Measurements from ENCODE around the gene GLIPR2. TPM values are rescaled to one million over a fixed set of nuclear protein-coding genes. Genes with fewer than 3 reads are reported as not detected.
A peak's percentile ranks its signal among the peaks of the same experiment; 100 is the strongest.

GLIPR2 gene
- polyA plus RNA-seq, 1 experiment = 115 TPM

DNA sequence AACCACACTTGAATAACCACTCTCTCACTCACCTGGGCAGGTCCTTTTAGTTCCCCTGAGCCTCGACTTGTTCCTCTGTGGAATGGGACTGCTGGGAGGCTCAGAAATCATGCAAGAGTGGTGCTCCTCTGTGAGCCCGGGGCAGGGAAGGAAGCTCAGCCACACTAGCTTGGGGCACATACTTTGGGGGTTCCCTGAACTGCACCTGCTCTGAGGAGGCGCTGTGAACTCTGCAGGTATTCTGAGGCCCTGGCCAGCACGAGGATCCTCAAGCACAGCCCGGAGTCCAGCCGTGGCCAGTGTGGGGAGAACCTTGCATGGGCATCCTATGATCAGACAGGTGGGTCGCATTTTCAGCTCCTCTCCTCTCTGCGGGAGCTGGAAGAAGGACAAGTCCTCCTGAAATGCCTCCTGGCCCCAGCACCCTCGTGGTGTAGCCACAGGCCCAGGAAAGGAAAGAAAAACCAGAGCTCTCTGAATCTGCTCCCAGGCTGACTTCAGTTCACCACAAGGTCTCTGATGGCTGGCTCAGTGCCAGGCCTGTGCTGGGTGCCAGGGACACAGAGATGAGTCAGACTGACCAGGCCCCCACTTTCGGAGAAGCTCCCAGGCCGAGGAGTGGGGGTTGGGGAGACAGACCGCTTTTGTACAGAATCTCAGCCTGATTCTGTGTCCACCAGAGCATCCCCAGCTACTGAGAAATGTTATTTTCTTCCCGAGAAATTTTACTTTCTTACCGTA is 11.9 kb downstream of the GLIPR2 start:
- Histone ChIP-seq H3K4me3 (ENCODE audit: low read depth, low read length) (peak overlapping the region; percentile 7; the same call in 1 of the 2 replicates), H3K27ac (ENCODE audit: low read depth, low read length) (peak overlapping the region; percentile 70), H3K27me3 (ENCODE audit: control insufficient read depth, insufficient read depth, low read length) (no peaks in the 10 kb centered on the region), H3K9me3 (ENCODE audit: control insufficient read depth, insufficient read depth, low read length) (peaks cover 4% of the 10 kb centered on the region)
- TF ChIP-seq, protein P1, sequence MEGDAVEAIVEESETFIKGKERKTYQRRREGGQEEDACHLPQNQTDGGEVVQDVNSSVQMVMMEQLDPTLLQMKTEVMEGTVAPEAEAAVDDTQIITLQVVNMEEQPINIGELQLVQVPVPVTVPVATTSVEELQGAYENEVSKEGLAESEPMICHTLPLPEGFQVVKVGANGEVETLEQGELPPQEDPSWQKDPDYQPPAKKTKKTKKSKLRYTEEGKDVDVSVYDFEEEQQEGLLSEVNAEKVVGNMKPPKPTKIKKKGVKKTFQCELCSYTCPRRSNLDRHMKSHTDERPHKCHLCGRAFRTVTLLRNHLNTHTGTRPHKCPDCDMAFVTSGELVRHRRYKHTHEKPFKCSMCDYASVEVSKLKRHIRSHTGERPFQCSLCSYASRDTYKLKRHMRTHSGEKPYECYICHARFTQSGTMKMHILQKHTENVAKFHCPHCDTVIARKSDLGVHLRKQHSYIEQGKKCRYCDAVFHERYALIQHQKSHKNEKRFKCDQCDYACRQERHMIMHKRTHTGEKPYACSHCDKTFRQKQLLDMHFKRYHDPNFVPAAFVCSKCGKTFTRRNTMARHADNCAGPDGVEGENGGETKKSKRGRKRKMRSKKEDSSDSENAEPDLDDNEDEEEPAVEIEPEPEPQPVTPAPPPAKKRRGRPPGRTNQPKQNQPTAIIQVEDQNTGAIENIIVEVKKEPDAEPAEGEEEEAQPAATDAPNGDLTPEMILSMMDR (IDR thresholded peaks at IDR 0.05; ENCODE audit: low read depth, low read length) = no peak
- CTCF ChIA-PET = interaction anchor here (0.8 to 1.8 kb wide), 7 partner anchors 11 to 193 kb away, joined by 3 to 11 read pairs (median 5); partner anchors contain the start of gene CLTA
- peak; percentile 92 for DNase-seq (ENCODE audit: low read depth, low spot score)
- POLR2A ChIA-PET = interaction anchor here (0.5 to 1.5 kb wide), 10 partner anchors 8 to 119 kb away, joined by 3 to 14 read pairs (median 6); partner anchors contain the start of genes CLTA, GLIPR2 and RECK

DNA sequence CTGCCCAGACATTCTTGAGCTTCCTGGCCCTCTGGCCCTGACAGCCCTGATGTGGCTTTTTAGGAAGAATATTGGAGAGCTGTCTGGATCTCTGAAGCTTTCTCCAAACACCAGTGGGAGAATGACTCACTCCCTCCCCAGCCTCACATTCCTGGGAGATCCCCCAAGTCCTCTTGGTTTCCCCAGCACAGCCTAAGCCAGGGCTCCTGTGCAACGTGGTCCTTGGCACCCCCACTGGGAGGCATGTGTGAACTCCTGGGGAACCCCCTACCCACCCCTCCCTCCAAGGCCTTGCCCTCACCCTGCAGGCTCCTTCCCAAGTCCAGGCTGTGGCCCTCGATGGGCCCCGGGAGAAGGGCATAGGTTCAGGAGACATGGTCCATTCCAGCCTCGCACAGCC is 12.7 kb downstream of the GLIPR2 start:
- H3K4me3 ChIP-seq (ENCODE audit: low read depth, low read length) = no peak overlapping the region
- H3K9me3 ChIP-seq (ENCODE audit: control insufficient read depth, insufficient read depth, low read length) = peaks cover 4% of the 10 kb centered on the region
- DNase-seq (ENCODE audit: low read depth, low spot score) = no peak
- TF ChIP-seq, protein P1 (IDR thresholded peaks at IDR 0.05; ENCODE audit: low read depth, low read length) = no peak
- peak overlapping the region; percentile 57 for H3K27ac ChIP-seq (ENCODE audit: low read depth, low read length)
- POLR2A ChIA-PET = interaction anchor here (0.9 to 1.5 kb wide), 9 partner anchors 9 to 120 kb away, joined by 3 to 14 read pairs (median 5); partner anchors contain the start of genes CLTA, GLIPR2 and RECK
- CTCF ChIA-PET = interaction anchor here (0.8 to 1.8 kb wide), 7 partner anchors 10 to 194 kb away, joined by 3 to 11 read pairs (median 5); partner anchors contain the start of gene CLTA
- no peaks in the 10 kb centered on the region for H3K27me3 ChIP-seq (ENCODE audit: control insufficient read depth, insufficient read depth, low read length)

DNA sequence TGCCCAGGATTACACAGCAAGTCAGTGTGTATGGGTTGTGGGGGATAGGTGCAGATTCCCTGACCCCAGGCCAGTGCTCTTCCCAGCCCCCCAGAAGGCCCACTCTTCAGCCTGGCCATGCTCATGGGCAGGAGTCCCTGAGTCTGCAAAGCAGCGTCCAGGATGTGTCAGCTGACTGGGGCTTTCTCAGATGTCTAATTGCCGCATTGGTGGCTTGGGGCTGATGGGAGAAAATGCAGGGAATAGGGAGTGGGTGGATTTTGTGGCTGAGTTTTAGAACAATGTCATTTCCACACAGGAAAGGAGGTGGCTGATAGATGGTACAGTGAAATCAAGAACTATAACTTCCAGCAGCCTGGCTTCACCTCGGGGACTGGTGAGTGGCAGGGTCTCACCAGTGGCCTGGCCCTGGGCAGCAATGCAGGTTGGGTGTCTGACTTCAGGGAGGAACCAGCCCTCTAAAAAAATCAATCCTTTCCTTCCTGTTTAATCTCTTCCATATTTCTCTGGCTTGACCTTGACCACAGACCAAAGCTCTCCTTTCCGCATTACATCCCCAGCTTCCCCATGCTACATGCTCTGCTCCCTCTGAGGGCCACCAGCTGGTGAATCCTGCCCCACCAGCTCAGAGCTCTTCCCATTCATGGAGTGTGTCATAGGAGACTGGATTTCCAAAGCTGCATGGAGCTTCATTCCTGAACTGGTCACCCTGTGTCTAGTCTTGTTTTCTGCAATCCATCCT is 14.2 kb downstream of the GLIPR2 start:
- ChIA-PET POLR2A (interaction anchor here (1.7 kb wide), 1 partner anchor 13 kb away, joined by 6 read pairs; no protein-coding TSS in a partner anchor), CTCF (interaction anchor here (0.6 to 1.7 kb wide), 2 partner anchors 16 to 195 kb away, joined by 3 to 6 read pairs; no protein-coding TSS in a partner anchor)
- no peak overlapping the region for H3K27ac ChIP-seq (ENCODE audit: low read depth, low read length)
- DNase-seq (ENCODE audit: low read depth, low spot score) = no peak
- H3K27me3 ChIP-seq (ENCODE audit: control insufficient read depth, insufficient read depth, low read length) = no peaks in the 10 kb centered on the region
- peaks cover 3% of the 10 kb centered on the region for H3K9me3 ChIP-seq (ENCODE audit: control insufficient read depth, insufficient read depth, low read length)
- no peak overlapping the region for H3K4me3 ChIP-seq (ENCODE audit: low read depth, low read length)
- TF ChIP-seq, protein P1 (IDR thresholded peaks at IDR 0.05; ENCODE audit: low read depth, low read length) = no peak

DNA sequence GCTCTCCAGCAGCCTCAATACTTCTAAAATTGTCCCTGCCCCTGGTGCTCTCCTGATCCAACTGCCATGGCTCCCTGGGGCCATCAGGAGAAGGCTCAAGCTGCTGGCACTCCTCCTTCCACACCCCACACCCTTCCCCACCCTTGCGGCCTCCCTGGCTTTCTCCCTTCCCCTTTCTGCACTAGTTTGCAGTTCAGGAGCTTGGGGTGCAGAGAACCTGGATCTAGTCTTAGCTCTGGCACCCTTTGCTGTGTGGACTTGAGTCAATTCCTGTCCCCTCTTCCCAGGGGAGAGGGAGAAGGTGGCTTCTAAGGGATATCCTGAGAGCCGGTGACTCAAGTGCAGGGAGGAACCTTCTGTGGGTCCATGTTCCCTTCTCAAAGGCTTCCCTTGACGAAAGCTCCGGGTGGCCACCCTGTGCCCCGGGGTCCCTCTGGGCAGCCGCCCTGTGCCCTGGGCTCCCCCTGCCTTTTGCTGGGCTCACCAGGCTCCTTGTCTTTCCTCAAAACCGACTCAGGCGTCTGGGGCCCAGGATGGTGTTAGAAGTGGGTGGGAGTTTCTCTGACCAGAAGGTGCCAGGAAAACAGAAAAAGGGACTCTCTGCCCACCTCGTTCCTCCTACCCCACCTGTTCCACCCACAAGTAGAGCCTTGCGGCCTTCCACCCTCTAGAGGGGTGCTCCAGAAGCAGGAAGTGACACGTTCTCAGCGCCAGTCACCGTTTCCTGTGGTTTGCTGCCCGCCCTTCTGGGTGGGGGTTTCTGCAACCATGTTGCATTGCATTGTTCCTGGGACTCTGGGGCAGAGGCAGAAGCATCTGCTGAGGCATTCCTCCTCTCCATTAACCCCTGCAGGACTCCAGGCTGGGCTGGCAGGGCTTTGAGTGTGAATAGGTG is 15.0 kb downstream of the GLIPR2 start:
- DNase-seq (ENCODE audit: low read depth, low spot score) = no peak
- H3K9me3 ChIP-seq (ENCODE audit: control insufficient read depth, insufficient read depth, low read length) = peaks cover 3% of the 10 kb centered on the region
- H3K4me3 ChIP-seq (ENCODE audit: low read depth, low read length) = no peak overlapping the region
- ChIA-PET CTCF (interaction anchor here (0.6 to 1.7 kb wide), 2 partner anchors 15 to 196 kb away, joined by 3 to 6 read pairs; no protein-coding TSS in a partner anchor), POLR2A (interaction anchor here (0.6 to 1.7 kb wide), 2 partner anchors 12 to 1328 kb away, joined by 3 to 6 read pairs; no protein-coding TSS in a partner anchor)
- peak overlapping the region; percentile 11 for H3K27ac ChIP-seq (ENCODE audit: low read depth, low read length)
- H3K27me3 ChIP-seq (ENCODE audit: control insufficient read depth, insufficient read depth, low read length) = no peaks in the 10 kb centered on the region
- TF ChIP-seq, protein P1 (IDR thresholded peaks at IDR 0.05; ENCODE audit: low read depth, low read length) = no peak

Measured in AG04450 (cell line).